SU-DHL-6 (cell line): ENCODE results near the gene HIBCH.

Source experiments
- EZH2phosphoT487 ChIP-seq: fragments of 200-600 bp; sonication (generic), shearing (Covaris generic); conservative IDR thresholded peaks from 2 replicates; pipeline ENCODE4 v1.6.1; 2018; ENCODE audit warnings: mild to moderate bottlenecking, antibody characterized with exemption, low read length, moderate library complexity, mixed read lengths
- TF ChIP-seq, protein P1 (sequence below): fragments of 200-600 bp; sonication (generic); IDR thresholded peaks from one replicate; pipeline ENCODE4 v1.5.1; 2017; ENCODE audit warnings: antibody characterized with exemption, mild to moderate bottlenecking, low read length, moderate library complexity; ENCODE audit not compliant: insufficient read depth, poor library complexity, severe bottlenecking

DNA sequence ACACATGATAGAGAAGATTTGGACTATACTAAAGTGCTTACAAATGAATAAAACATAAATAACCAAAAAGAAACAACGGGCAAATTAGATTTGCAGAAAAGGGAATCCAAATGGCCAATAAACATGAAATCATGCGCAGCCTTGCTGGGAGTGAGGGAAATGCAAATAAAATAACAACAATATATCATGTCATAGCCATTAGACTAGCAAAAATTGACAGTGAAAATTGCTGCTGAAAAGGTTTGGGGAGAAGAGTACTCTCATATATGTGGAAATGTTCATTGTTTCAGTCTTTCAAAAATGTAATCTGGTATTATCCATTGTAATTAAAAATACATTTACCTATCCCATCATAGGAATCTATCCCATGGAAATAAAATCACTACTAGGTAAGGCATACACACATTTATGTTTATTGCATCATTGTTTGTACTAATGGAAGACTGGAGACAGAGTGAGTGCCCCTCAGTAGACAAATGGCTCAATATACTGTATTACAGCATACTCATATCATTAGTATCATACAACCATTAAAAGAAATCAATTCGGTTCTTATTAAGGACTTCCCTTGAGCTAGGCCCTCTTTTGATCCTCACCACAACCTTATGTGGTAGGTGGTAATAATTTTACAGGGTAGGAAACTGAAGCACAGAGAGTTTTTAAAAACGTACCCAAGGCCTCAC, 163.0 kb downstream of the HIBCH start:
- TF ChIP-seq EZH2phosphoT487 = no peak
- TF ChIP-seq, protein P1, sequence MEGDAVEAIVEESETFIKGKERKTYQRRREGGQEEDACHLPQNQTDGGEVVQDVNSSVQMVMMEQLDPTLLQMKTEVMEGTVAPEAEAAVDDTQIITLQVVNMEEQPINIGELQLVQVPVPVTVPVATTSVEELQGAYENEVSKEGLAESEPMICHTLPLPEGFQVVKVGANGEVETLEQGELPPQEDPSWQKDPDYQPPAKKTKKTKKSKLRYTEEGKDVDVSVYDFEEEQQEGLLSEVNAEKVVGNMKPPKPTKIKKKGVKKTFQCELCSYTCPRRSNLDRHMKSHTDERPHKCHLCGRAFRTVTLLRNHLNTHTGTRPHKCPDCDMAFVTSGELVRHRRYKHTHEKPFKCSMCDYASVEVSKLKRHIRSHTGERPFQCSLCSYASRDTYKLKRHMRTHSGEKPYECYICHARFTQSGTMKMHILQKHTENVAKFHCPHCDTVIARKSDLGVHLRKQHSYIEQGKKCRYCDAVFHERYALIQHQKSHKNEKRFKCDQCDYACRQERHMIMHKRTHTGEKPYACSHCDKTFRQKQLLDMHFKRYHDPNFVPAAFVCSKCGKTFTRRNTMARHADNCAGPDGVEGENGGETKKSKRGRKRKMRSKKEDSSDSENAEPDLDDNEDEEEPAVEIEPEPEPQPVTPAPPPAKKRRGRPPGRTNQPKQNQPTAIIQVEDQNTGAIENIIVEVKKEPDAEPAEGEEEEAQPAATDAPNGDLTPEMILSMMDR = no peak
